PFSK-1 (cell line): ENCODE data around the gene FBXO30.

ENCODE experiments used
- FOXP2 ChIP-seq: optimal IDR thresholded peaks from 2 replicates; pipeline ENCODE3; 2011; ENCODE audit warnings: borderline replicate concordance, control low read depth, inconsistent platforms; ENCODE audit not compliant: insufficient read depth; ENCODE audit errors: extremely low read length, extremely low read depth
- POLR2AphosphoS5 ChIP-seq: IDR thresholded peaks from 2 replicates; pipeline ENCODE4 v1.6.1; 2012; ENCODE audit warnings: low read depth, mild to moderate bottlenecking, control low read depth, low read length, moderate library complexity
- SIN3A ChIP-seq: IDR thresholded peaks from 2 replicates; pipeline ENCODE4 v1.6.1; 2012; ENCODE audit warnings: mild to moderate bottlenecking, low read length, moderate library complexity, borderline replicate concordance; ENCODE audit not compliant: insufficient read depth
- TAF1 ChIP-seq: IDR thresholded peaks from 2 replicates; pipeline ENCODE4 v1.6.1; 2012; ENCODE audit warnings: low read length, control low read depth, borderline replicate concordance; ENCODE audit not compliant: insufficient read depth
- TF ChIP-seq, protein P1 (sequence below), 2 experiments: IDR thresholded peaks; 2 replicates each; pipeline versions ENCODE4 v1.6.1 to v1.8.0; 2011 to 2012; ENCODE audit warnings: low read depth in 2 of 2, low read length in 2 of 2, control low read depth in 1 of 2, inconsistent platforms in 1 of 2, mild to moderate bottlenecking in 1 of 2, moderate library complexity in 1 of 2; ENCODE audit not compliant: insufficient read depth in 1 of 2

FBXO30 gene

DNA sequence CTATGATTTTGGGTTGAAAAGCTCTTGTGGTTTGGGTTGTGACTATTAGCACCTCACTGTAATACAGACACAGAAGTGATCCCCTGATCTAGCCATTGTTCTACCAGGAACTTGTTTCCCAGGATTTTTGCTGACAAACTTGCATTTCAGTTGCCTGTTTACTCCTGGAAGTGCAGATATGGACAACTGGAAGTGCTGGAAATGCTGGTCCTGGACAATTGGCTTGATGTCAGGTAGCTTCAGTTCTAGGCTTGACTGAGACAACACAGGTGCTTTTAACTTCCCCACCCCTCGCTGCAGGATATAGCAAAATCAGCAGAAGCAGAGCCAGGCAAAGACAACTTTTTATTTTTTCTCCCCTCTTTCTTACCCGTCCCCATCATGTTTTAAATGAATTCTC is 27.1 kb upstream of the FBXO30 start:
- TF ChIP-seq TAF1 = no peak
- TF ChIP-seq, protein P1, sequence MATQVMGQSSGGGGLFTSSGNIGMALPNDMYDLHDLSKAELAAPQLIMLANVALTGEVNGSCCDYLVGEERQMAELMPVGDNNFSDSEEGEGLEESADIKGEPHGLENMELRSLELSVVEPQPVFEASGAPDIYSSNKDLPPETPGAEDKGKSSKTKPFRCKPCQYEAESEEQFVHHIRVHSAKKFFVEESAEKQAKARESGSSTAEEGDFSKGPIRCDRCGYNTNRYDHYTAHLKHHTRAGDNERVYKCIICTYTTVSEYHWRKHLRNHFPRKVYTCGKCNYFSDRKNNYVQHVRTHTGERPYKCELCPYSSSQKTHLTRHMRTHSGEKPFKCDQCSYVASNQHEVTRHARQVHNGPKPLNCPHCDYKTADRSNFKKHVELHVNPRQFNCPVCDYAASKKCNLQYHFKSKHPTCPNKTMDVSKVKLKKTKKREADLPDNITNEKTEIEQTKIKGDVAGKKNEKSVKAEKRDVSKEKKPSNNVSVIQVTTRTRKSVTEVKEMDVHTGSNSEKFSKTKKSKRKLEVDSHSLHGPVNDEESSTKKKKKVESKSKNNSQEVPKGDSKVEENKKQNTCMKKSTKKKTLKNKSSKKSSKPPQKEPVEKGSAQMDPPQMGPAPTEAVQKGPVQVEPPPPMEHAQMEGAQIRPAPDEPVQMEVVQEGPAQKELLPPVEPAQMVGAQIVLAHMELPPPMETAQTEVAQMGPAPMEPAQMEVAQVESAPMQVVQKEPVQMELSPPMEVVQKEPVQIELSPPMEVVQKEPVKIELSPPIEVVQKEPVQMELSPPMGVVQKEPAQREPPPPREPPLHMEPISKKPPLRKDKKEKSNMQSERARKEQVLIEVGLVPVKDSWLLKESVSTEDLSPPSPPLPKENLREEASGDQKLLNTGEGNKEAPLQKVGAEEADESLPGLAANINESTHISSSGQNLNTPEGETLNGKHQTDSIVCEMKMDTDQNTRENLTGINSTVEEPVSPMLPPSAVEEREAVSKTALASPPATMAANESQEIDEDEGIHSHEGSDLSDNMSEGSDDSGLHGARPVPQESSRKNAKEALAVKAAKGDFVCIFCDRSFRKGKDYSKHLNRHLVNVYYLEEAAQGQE (IDR thresholded peaks at IDR 0.05; ENCODE audit: insufficient read depth in 1 of 2, low read depth in 2 of 2, low read length in 2 of 2) = no peak
- TF ChIP-seq FOXP2 = no peak

DNA sequence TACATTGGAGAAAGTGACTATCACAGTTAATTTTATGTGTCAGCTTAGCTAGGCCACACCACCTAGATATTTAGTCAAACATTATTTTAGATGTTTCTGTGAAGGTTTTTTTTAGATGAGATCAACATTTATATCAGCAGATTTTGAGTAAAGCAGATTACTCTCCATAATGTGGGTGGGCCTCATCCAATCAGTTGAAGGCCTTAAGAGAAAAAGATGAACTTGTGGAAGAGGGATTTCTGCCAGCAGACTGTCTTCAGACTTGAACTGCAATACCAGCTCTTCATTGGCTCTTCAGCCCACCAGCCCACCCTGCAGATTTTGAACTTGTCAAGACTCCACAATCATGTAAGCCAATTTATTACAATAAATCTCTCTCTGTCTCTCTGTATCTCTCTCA is 25.1 kb upstream of the FBXO30 start:
- no peak for TF ChIP-seq FOXP2
- no peak for TF ChIP-seq POLR2AphosphoS5
- TF ChIP-seq SIN3A = no peak
- TF ChIP-seq, protein P1 (IDR thresholded peaks at IDR 0.05; ENCODE audit: insufficient read depth in 1 of 2, low read depth in 2 of 2, low read length in 2 of 2) = no peak
- TF ChIP-seq TAF1 = no peak

DNA sequence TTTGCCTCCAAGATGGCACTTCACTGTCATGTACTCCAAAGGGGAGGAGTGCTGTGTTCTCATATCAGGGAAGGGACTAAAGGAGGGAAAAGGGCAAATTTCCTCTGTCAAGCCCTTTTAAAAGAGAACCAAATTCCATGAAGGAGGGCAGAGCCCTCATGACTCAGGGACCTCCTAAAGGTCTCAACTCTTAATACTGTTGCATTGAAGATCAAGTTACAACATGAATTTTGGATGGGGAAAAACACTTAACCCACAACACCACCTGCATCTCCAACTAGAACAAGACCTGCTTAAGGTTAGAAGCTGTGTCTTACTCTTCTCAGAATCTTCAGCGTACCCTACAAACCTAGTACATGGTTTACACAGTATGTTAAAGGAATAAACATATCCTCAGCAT is 23.7 kb upstream of the FBXO30 start:
- TF ChIP-seq, protein P1 (IDR thresholded peaks at IDR 0.05; ENCODE audit: insufficient read depth in 1 of 2, low read depth in 2 of 2, low read length in 2 of 2) = no peak
- TF ChIP-seq SIN3A (no peak), POLR2AphosphoS5 (no peak)

DNA sequence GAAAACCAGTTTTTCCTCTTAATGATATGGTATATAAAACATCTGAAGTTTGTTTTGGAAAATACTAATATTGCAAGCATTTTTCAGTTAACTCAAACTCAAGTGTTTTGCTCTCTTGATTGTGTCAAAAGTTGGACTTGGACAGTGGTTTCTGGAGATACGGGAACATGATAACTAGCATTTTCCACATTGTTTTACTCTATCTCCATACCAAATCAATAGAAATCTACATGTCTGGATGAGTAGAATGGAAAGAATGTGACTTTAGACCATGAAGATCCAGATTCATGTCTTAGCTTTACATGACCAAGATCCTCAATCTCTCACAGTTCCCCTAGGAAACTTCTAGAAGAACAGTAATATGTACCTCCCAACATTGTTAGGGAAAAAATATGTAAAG is 22.2 kb upstream of the FBXO30 start:
- no peak for TF ChIP-seq POLR2AphosphoS5
- TF ChIP-seq TAF1 = no peak
- no peak for TF ChIP-seq FOXP2
- no peak for TF ChIP-seq SIN3A
- TF ChIP-seq, protein P1 (IDR thresholded peaks at IDR 0.05; ENCODE audit: insufficient read depth in 1 of 2, low read depth in 2 of 2, low read length in 2 of 2) = no peak

DNA sequence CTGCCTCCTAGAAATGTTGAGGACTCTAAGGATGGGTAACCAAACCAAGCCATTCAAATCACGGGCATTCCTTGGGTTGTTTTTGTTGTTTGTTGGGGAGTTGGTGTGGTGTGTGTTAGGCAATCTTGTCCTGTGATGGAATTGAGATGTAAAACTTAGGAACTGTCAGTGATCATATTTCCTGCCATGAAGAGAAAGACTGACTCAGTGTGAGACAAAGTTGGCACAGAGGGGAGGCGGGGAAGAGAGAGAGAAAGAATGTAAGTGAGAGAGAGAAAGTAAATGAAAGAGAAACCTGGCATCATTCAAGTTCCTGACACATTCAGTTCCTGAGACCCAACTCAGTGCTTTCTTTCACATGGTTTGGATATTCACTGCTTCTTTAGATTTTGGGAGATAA is 21.6 kb upstream of the FBXO30 start:
- TF ChIP-seq POLR2AphosphoS5 (no peak), SIN3A (no peak), TAF1 (no peak), FOXP2 (no peak)
- TF ChIP-seq, protein P1 (IDR thresholded peaks at IDR 0.05; ENCODE audit: insufficient read depth in 1 of 2, low read depth in 2 of 2, low read length in 2 of 2) = no peak
